Measurements from ENCODE around the gene KIAA1328.

GRCh38 chr18:37055137-37055802, 226.3 kb downstream of the KIAA1328 start:
- TF ChIP-seq CTCF (IDR thresholded peaks at IDR 0.05) = no peak
- no peak for TF ChIP-seq POLR2AphosphoS5 (IDR thresholded peaks at IDR 0.05)
- TF ChIP-seq EP300 (IDR thresholded peaks at IDR 0.05) = no peak
- TF ChIP-seq POLR2A (IDR thresholded peaks at IDR 0.05; ENCODE audit: low read depth) = no peak
